SH-SY5Y (cell line): Measurements from ENCODE around the gene SUPT6H.

ENCODE experiments used
- GATA2 ChIP-seq: IDR thresholded peaks from 2 replicates; pipeline ENCODE4 v1.6.1; 2011; ENCODE audit warnings: mild to moderate bottlenecking, low read depth, low read length
- GATA3 ChIP-seq: IDR thresholded peaks from 2 replicates; pipeline ENCODE4 v1.6.1; 2011; ENCODE audit warnings: low read depth, mild to moderate bottlenecking, low read length, moderate library complexity

- TF ChIP-seq GATA3, result no peak
- no peak for TF ChIP-seq GATA2
Measured at GRCh38 chr17:28707339-28707720, 45.3 kb downstream of the SUPT6H start.
